ENCODE results near the gene AP1AR. TPM values are rescaled to one million over a fixed set of nuclear protein-coding genes. Genes with fewer than 3 reads are reported as not detected.

The AP1AR gene
- total and polyA plus RNA-seq, 2 of the 4 experiments (the other 2 are of a cell fraction), result 4.0 to 4.7 TPM

DNA sequence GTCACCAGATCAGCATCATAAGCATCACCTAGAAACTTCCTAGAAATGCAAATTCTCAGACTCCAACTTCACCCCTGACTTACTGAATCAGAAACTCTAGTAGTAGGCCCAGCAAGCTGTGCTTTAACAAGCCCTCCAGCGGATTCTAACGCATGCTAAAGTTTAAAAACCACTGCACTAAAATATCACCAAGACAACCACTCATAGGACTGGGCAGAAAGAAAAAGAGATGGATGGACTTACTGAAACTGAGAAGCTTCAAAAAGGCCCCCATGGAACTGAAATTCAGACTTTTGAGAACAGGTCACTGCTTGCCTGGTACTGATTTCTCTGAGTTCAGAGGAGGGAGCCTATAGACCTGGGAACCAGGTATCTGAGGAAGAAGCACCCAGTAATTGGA lies 46.3 kb upstream of the AP1AR start:
- H4K91ac ChIP-seq (ENCODE audit: insufficient read depth, low read depth, low read length), result no peak overlapping the region
- no peak overlapping the region for H3K4me3 ChIP-seq (ENCODE audit: insufficient read depth, low read depth, low read length)
- no peak overlapping the region for H2AK9ac ChIP-seq (replicated peaks; ENCODE audit: low read depth, low read length, poor library complexity)
- no peaks in the 10 kb centered on the region for H3K9me1 ChIP-seq (ENCODE audit: insufficient read depth, low read length)
- DNase-seq (no peak), ATAC-seq (ENCODE audit: low read depth) (no peak)
- no peak overlapping the region for H4K8ac ChIP-seq (ENCODE audit: low read depth in 2 of 2, low read length in 2 of 2)
- no peaks in the 10 kb centered on the region for H3K79me1 ChIP-seq (ENCODE audit: low read depth in 1 of 2, low read length in 2 of 2)
- H4K20me1 ChIP-seq (ENCODE audit: insufficient read depth, low read length), result no peaks in the 10 kb centered on the region
- in situ Hi-C loops (cut with MboI; ENCODE audit: low sequenced_read_pairs) (no loop called here), intact Hi-C loops (cut with micrococcal nuclease) (no loop called here), dilution Hi-C loops (cut with HindIII; ENCODE audit: low sequenced_read_pairs, unreplicated experiment) (no loop called here)
- POLR2A ChIA-PET (ENCODE audit: unreplicated experiment), result no interaction called here
- no peak overlapping the region for H3K4ac ChIP-seq (ENCODE audit: low read depth, low read length)
- H3K27me3 ChIP-seq (ENCODE audit: control insufficient read depth, insufficient read depth, low read length), result no peaks in the 10 kb centered on the region
- no peak overlapping the region for H2BK15ac ChIP-seq (ENCODE audit: low read depth, low read length)
- no peak overlapping the region for H3K23ac ChIP-seq (ENCODE audit: low read depth, low read length)
- H2BK120ac ChIP-seq (ENCODE audit: low read depth, low read length), result no peak overlapping the region
- H2BK5ac ChIP-seq (ENCODE audit: low read depth, low read length, poor library complexity, severe bottlenecking), result no peak overlapping the region
- CTCF ChIA-PET, result no interaction called here
- H3K9ac ChIP-seq (ENCODE audit: low read depth, low read length), result no peak overlapping the region
- no peaks in the 10 kb centered on the region for H3K36me3 ChIP-seq (ENCODE audit: control insufficient read depth, insufficient read depth, low read length)
- no peak overlapping the region for H4K5ac ChIP-seq (ENCODE audit: low read depth, low read length)
- no peak overlapping the region for H2AK5ac ChIP-seq (ENCODE audit: low read depth, low read length)
- no peak overlapping the region for H3K18ac ChIP-seq (ENCODE audit: low read depth, low read length)
- H3K27ac ChIP-seq (ENCODE audit: insufficient read depth, low read length), result no peak overlapping the region
- H3K14ac ChIP-seq (replicated peaks; ENCODE audit: low read depth, low read length), result no peak overlapping the region
- WGBS, 2 experiments (ENCODE audit: extremely low coverage in 2 of 2, insufficient read length in 1 of 2), result no CpG with 5 or more reads among the region's 2 CpGs
- no peaks in the 10 kb centered on the region for H3K9me3 ChIP-seq (ENCODE audit: control insufficient read depth, insufficient read depth, low read length)
- H3K4me2 ChIP-seq (ENCODE audit: low read depth, low read length), result no peak overlapping the region
- H3K56ac ChIP-seq (ENCODE audit: extremely low read depth, insufficient read depth, low read length), result no peak overlapping the region
- no peaks in the 10 kb centered on the region for H3K4me1 ChIP-seq (ENCODE audit: control insufficient read depth, insufficient read depth, low read length)
- no peak for TF ChIP-seq MXI1 (IDR thresholded peaks at IDR 0.05; ENCODE audit: borderline replicate concordance, low read depth, low read length)
- no peak overlapping the region for H2AFZ ChIP-seq (replicated peaks; ENCODE audit: low read length, poor library complexity)
- BruUV-seq (replicated peaks), result no TSS peak
- H2BK20ac ChIP-seq (ENCODE audit: low read depth, low read length), result no peak overlapping the region

Measured in IMR-90 (cell line).